ENCODE results near the gene C4BPB. TPM values are rescaled to one million over a fixed set of nuclear protein-coding genes. Genes with fewer than 3 reads are reported as not detected.

The C4BPB gene
- total RNA-seq, 1 experiment from 2014 or later = not detected

GRCh38 chr1:207052911-207053769 is 35.5 kb upstream of the C4BPB start, which contains the start of gene PFKFB2:
PFKFB2 (plus strand) TSS chr1:207053275; CDS start chr1:207054718, 1,443 bp downstream.
- POLR2A ChIA-PET (ENCODE audit: low non-redundant PET) = no interaction called here
- Histone ChIP-seq H3K9me3 (ENCODE audit: low read depth, low read length, poor library complexity, severe bottlenecking) (no peaks in the 10 kb centered on the region), H3K4me3 (ENCODE audit: low read depth, low read length, poor library complexity, severe bottlenecking) (peak within 1 kb of the TSS; percentile 61), H3K27ac (ENCODE audit: low read depth, low read length, poor library complexity, severe bottlenecking) (peak within 1 kb of the TSS; percentile 37), H3K4me1 (ENCODE audit: insufficient read depth, low read length, poor library complexity, severe bottlenecking) (peaks cover 18% of the 10 kb centered on the region), H3K27me3 (replicated peaks; ENCODE audit: insufficient read depth, low read depth, low read length, poor library complexity) (no peaks in the 10 kb centered on the region), H3K36me3 (ENCODE audit: insufficient read depth, low read length, poor library complexity, severe bottlenecking) (peaks cover 12% of the 10 kb centered on the region)
- intact Hi-C loops (cut with micrococcal nuclease; ENCODE audit: unreplicated experiment) = no loop called here
- TF ChIP-seq CTCF (conservative IDR thresholded peaks at IDR 0.05; ENCODE audit: low read depth, low read length) (no peak), EZH2 (IDR thresholded peaks at IDR 0.05; ENCODE audit: borderline replicate concordance, low read depth, low read length, poor library complexity, severe bottlenecking) (no peak)
- DNase-seq (ENCODE audit: low spot score) = peak; percentile 97
- TSS peak; percentile 39 for BruUV-seq (replicated peaks)
- CTCF ChIA-PET = interaction anchor here (0.6 kb wide), 1 partner anchor 23 kb away, joined by 4 read pairs; no protein-coding TSS in a partner anchor

GRCh38 chr1:207054491-207054890 is 34.2 kb upstream of the C4BPB start:
- no peak for TF ChIP-seq CTCF (conservative IDR thresholded peaks at IDR 0.05; ENCODE audit: low read depth, low read length)
- TF ChIP-seq EZH2 (IDR thresholded peaks at IDR 0.05; ENCODE audit: borderline replicate concordance, low read depth, low read length, poor library complexity, severe bottlenecking) = no peak
- H3K4me1 ChIP-seq (ENCODE audit: insufficient read depth, low read length, poor library complexity, severe bottlenecking) = peaks cover 17% of the 10 kb centered on the region
- no peak for DNase-seq (ENCODE audit: low spot score)
- ChIA-PET CTCF (no interaction called here), POLR2A (ENCODE audit: low non-redundant PET) (no interaction called here)
- no peak overlapping the region for H3K4me3 ChIP-seq (ENCODE audit: low read depth, low read length, poor library complexity, severe bottlenecking)
- H3K9me3 ChIP-seq (ENCODE audit: low read depth, low read length, poor library complexity, severe bottlenecking) = no peaks in the 10 kb centered on the region
- H3K36me3 ChIP-seq (ENCODE audit: insufficient read depth, low read length, poor library complexity, severe bottlenecking) = peaks cover under 1% of the 10 kb centered on the region
- no TSS peak for BruUV-seq (replicated peaks)
- H3K27me3 ChIP-seq (replicated peaks; ENCODE audit: insufficient read depth, low read depth, low read length, poor library complexity) = no peaks in the 10 kb centered on the region
- intact Hi-C loops (cut with micrococcal nuclease; ENCODE audit: unreplicated experiment) = no loop called here
- H3K27ac ChIP-seq (ENCODE audit: low read depth, low read length, poor library complexity, severe bottlenecking) = no peak overlapping the region

GRCh38 chr1:207055386-207056001 is 33.2 kb upstream of the C4BPB start:
- no peak for DNase-seq (ENCODE audit: low spot score)
- no peak overlapping the region for H3K27ac ChIP-seq (ENCODE audit: low read depth, low read length, poor library complexity, severe bottlenecking)
- H3K27me3 ChIP-seq (replicated peaks; ENCODE audit: insufficient read depth, low read depth, low read length, poor library complexity) = no peaks in the 10 kb centered on the region
- POLR2A ChIA-PET (ENCODE audit: low non-redundant PET) = no interaction called here
- H3K9me3 ChIP-seq (ENCODE audit: low read depth, low read length, poor library complexity, severe bottlenecking) = no peaks in the 10 kb centered on the region
- H3K4me3 ChIP-seq (ENCODE audit: low read depth, low read length, poor library complexity, severe bottlenecking) = no peak overlapping the region
- no peaks in the 10 kb centered on the region for H3K36me3 ChIP-seq (ENCODE audit: insufficient read depth, low read length, poor library complexity, severe bottlenecking)
- TF ChIP-seq CTCF (conservative IDR thresholded peaks at IDR 0.05; ENCODE audit: low read depth, low read length) = no peak
- no peak for TF ChIP-seq EZH2 (IDR thresholded peaks at IDR 0.05; ENCODE audit: borderline replicate concordance, low read depth, low read length, poor library complexity, severe bottlenecking)
- no TSS peak for BruUV-seq (replicated peaks)
- intact Hi-C loops (cut with micrococcal nuclease; ENCODE audit: unreplicated experiment) = no loop called here
- peaks cover 14% of the 10 kb centered on the region for H3K4me1 ChIP-seq (ENCODE audit: insufficient read depth, low read length, poor library complexity, severe bottlenecking)
- CTCF ChIA-PET = no interaction called here
